T1000 (cell line): Measurements from ENCODE around the gene PPFIA2.

ENCODE experiments used
- DNase-seq: peaks from one replicate; lab custom pipeline; 2025; ENCODE audit warnings: mixed read lengths; lab: John Stamatoyannopoulos, UW

The PPFIA2 gene

GRCh38 chr12:81354327-81354932 is 404.7 kb downstream of the PPFIA2 start:
- DNase-seq = no peak

- no peak for DNase-seq
Measured at GRCh38 chr12:81350309-81350708, 408.8 kb downstream of the PPFIA2 start.

DNA sequence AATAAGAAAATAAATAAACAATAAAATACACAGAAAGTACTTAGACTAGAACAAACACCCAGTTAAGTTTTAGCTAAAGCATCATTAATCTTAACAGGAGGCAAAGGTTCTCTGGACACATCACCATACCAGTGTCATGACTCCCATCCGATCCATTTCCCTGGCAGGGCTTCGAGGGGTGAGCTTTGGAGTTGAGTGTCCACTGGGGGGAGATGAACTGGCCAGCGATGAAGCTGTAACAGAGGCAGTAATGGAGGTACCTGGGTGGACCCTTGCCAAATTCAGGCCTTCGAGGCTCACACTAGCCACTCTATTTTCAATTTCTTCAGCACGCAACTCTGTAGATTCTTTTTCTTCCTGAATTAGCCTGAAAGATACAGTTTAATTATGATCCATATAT is 411.7 kb downstream of the PPFIA2 start:
- no peak for DNase-seq

DNA sequence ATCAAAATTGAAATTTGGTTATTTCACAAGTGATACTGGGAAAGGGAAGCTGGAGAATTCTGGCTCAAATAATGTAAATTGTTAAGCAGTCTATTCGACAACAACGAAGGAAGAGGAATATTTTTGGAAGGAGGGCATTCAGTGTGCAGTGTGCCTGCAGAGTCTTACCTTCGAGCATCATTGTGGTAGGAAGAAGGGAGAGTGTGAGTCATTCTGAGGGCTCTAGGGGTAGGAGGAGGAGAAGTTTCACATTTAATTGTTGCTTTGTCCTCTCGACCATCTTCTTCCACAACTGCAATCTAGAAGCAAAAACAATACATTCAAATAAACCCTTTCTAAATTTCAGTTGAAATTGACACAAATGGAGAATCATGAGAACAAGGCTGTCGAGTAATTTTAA is 418.2 kb downstream of the PPFIA2 start:
- no peak for DNase-seq

- DNase-seq = no peak
Measured at GRCh38 chr12:81339071-81339470, 420.1 kb downstream of the PPFIA2 start.

- no peak for DNase-seq
Measured at GRCh38 chr12:81337886-81338285, 421.3 kb downstream of the PPFIA2 start.

GRCh38 chr12:81333812-81334211 is 425.3 kb downstream of the PPFIA2 start:
- no peak for DNase-seq

DNA sequence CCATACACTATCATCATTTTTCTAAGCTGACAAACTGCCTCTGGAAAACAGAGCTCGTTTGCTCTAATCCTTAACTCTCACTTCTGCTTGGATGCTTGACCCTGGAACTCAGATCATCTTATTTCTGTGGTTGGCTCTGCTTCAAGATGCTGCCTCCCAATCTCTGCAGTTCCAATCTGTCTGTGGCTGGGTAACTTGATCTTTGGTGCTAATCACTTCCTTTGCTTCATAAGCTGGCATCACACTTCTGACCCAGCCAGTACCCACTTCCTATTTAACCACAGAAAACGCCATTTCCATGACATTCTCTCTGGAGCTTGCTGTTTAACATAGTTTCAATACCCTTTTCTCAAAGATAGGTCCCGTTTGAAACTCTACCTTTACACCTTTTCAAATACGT is 427.1 kb downstream of the PPFIA2 start:
- no peak for DNase-seq

DNA sequence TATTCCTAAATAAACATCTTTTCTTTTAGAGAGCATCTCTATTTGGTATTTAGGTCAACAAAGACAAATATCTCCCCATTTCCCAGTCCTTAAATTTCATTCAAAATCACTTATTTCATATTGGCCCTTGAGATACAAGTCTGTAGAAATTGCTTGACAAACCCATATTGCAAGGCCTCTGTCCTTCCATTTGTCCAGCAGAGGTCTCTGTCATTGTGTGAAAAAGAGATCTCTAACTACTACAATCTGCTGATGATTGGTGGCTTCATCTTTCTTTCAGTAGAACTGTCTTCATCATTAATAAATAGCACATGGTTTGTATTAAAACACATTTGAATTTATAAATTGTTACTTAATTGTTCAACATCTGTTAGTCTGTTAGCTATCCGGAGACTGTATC is 428.7 kb downstream of the PPFIA2 start:
- no peak for DNase-seq

- no peak for DNase-seq
Measured at GRCh38 chr12:81329085-81329484, 430.1 kb downstream of the PPFIA2 start.

DNA sequence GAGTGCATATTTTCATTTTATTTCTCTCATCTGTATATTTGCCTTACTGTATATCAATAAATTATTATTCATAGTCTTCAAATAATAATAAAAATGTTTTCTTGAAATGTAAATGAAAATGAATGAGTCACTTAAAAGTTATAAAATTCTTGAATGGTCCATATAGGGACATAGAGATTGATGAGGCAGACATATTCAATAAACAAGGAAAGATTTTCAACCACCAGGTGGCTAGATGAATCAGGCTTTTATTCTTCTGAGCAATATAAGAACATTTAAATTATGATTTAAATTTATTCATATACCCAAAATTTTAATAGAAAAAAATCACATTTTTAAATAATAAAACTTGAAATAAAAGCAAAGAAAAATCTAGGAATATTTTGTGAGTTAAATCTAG is 431.7 kb downstream of the PPFIA2 start:
- no peak for DNase-seq

DNA sequence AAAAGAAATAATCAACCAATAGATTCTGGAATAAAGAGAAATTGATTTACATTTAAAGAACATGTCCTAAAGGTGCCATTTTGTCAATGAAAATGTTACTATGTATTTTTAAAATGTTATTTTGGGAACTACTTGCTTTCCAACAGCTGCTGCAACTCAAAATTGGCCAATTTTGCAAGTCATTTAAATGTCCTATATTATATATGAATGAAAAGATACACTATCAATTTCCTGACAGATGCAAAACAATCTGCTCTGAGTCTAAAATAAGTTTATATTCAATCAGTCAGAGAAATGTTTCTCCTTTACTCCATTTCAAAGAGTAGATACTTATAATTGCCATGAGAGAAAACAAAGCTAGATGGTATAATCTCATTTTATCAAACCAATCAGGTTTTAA is 434.1 kb downstream of the PPFIA2 start:
- DNase-seq = no peak

- no peak for DNase-seq
Measured at GRCh38 chr12:81314903-81315531, 444.1 kb downstream of the PPFIA2 start.

- DNase-seq = no peak
Measured at GRCh38 chr12:81303935-81304334, 455.2 kb downstream of the PPFIA2 start.

DNA sequence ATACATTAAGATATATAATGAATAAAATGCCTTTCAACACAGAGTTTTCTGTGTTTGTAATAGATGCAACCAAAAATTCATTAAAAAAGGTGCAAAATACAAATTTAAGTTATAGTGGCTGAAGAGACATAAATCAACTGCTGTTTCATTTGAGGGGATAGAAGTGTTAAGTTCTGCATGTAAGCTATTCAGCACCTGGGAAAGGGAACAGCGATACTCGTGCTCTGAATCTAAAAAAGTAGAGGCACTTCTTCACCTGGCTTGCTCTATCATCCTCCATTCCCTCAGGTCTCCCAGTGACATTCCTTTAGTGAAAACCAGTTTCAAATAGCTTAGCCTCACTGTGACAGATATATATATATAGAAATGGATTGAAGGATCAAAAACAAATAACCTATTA is 458.7 kb downstream of the PPFIA2 start:
- DNase-seq = no peak

GRCh38 chr12:81297601-81298000 is 461.5 kb downstream of the PPFIA2 start:
- DNase-seq = no peak

DNA sequence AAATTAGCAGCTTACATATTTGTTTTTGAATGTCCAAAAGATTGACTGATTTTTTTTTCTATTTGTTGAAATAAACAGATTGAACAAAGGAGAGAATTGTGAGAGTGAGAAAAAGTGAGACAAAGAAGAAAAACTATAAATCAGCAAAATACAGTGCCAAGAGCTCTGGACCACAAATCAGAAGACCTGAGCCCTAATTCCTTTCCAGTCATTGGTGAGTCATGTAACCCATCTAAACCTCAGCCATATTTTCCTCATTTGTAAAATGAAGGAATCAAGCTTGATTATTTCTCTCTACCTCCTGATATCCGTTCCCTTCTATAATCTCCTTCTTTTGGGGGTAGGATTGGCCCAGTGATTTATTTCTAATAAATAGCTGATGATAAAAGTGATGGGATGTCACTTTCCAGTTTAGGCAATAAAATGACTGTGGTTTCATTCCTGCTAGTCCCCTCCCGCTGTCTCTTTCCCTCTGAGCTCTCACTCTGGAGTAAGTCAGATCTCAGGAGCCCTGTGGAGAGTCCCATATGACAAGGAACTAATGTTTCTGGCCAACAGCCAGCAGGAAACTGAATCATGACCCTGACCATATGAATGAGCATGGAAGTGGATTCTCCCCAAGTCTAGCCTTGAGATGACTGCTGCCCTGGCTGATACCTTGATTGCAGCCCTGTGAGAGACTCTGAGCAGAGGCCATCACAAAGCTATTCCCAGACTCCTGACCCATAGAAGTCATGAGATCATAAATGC is 462.4 kb downstream of the PPFIA2 start:
- DNase-seq = peak; percentile 57

DNA sequence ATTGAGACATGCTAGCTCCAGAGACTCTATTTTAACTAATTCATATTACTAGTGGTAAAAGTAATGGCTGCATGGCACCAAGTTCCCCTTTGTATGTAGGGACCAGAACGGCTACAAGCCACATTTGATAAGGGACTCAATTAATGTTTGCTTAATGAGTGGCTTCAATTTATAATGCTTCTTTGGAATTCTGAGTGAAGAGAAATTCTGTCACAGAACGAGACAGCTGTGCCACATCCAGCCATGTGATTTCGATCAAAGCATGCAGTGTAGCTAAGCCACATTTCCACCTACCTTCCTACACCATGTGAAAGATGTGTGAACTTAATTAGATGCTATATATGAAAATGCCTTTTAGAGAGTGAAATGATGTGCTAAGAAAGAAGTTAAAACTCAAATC is 463.9 kb downstream of the PPFIA2 start:
- DNase-seq = no peak

DNA sequence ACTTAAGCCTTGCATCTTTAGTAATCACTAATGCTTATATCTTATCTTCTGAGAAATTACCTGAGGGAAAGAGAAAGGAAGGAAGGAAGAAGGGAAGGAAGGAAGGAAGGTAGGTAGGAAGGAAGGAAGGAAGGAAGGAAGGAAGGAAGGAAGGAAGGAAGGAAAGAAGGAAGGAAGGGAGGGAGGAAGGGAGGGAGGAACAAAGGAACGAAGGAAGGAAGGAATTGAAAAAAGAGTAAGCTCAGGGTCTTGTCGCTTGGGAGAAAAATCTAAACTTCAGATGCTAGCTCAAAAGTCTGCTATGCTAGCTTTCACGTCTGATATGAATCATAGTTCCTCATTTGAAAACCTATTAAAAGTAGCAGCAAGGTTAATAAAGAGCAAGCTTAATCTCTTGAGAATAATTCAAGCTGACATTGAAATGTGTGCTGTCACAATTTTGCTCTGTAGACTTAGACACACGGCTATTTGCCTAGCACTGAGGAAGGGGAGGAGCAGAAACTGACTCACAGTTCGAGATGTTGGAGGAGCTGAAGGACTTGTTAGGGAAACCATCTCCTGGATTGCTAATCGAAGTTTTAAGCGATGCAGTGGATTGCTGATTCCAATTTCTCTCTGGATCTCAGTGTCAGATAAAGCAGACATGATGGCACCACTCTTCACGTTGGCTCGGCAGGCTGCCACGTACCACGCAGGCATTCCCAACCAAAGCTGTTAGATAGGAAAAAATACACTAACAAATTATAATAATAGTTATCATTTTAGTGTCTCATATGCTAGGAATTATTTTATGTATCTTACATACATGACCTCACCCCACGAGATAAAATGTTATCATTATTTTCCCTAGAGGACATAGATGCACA is 464.6 kb downstream of the PPFIA2 start:
- DNase-seq = no peak

DNA sequence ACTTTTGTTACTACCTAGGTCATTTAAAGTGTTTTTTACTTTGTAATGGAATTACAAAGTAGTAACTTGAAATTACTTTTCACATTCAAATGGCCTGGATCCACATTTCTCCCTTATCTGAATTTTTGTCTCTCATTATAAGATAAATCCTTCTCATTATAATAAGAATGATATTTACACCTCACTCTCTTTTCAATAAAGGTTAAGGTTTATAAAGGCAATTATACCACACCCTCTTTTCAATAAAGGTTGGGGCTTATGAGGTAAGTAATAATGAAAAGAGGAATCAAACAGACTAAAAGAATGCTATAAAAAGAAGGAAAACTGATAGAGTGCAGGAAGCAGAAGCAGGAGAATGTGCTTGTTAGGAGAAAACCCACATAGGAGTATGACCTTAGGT is 470.5 kb downstream of the PPFIA2 start:
- DNase-seq = no peak

GRCh38 chr12:81284137-81284536 is 475.0 kb downstream of the PPFIA2 start:
- peak; percentile 59 for DNase-seq
